B cell (primary cell): ENCODE data around the gene OR6M1. TPM values are rescaled to one million over a fixed set of nuclear protein-coding genes. Genes with fewer than 3 reads are reported as not detected.

Experiments
- ATAC-seq: fragments of 200-7000 bp; cut with Tn5 transposase; one replicate; pipeline ENCODE4 v1.10.0; 2021; ENCODE audit warnings: low read depth, mild to moderate bottlenecking, moderate number of reproducible peaks, moderate library complexity
- CTCF ChIA-PET: fragments of 350-600 bp; sonication (Branson Sonifier 250); formaldehyde crosslinking; loops from one replicate; lab custom pipeline; 2021; ENCODE audit warnings: antibody characterized with exemption, inconsistent platforms; lab: Charles Lee
- POLR2A ChIA-PET: fragments of 350-600 bp; sonication (Branson Sonifier 250); formaldehyde crosslinking; loops from one replicate; lab custom pipeline; 2021; ENCODE audit warnings: antibody characterized with exemption; lab: Charles Lee
- DNase-seq: peaks from one replicate; pipeline ENCODE4 v3.0.0; 2013
- H2AFZ ChIP-seq: 2 replicates; pipeline ENCODE4 v1.6.1; 2012; ENCODE audit warnings: mild to moderate bottlenecking, low read depth, low read length; ENCODE audit not compliant: insufficient read depth, poor library complexity, severe bottlenecking
- H3K27ac ChIP-seq, 2 donors: 1 replicate in 1 of 2; 2 replicates in 1 of 2; pipeline ENCODE4 v1.5.1; 2012 to 2013; ENCODE audit warnings: low read length in 2 of 2, mild to moderate bottlenecking in 2 of 2, moderate library complexity in 1 of 2
- H3K27me3 ChIP-seq, 4 experiments: fragments of 200-600 bp in 1 of 4; sonication (generic) in 1 of 4; replicated peaks in 1 of 4; 1 replicate in 2 of 4; 2 replicates in 2 of 4; pipeline versions ENCODE4 v1.6.1 to v1.7.0; 2013 to 2016; ENCODE audit warnings: low read length in 3 of 4, mild to moderate bottlenecking in 2 of 4, mixed read lengths in 1 of 4, moderate library complexity in 1 of 4; ENCODE audit not compliant: insufficient read depth in 4 of 4, control insufficient read depth in 3 of 4; ENCODE audit errors: control extremely low read depth in 1 of 4
- H3K36me3 ChIP-seq, 2 experiments: replicated peaks in 1 of 2; 1 replicate in 1 of 2; 2 replicates in 1 of 2; pipeline versions ENCODE4 v1.6.1 to v1.7.1; 2013; ENCODE audit warnings: low read length in 1 of 2; ENCODE audit not compliant: insufficient read depth in 2 of 2, control insufficient read depth in 1 of 2; ENCODE audit errors: control extremely low read depth in 1 of 2, extremely low read depth in 1 of 2
- H3K4me1 ChIP-seq, 2 donors: fragments of 200-600 bp in 1 of 2; sonication (generic) in 1 of 2; 1 replicate in 1 of 2; 2 replicates in 1 of 2; pipeline versions ENCODE4 v1.5.1 to v1.6.1; 2013 to 2017; ENCODE audit warnings: low read length in 2 of 2; ENCODE audit not compliant: control insufficient read depth in 2 of 2, insufficient read depth in 2 of 2
- H3K4me2 ChIP-seq: replicated peaks from 2 replicates; pipeline ENCODE3; 2012; ENCODE audit warnings: mild to moderate bottlenecking, low read depth, low read length; ENCODE audit not compliant: poor library complexity, severe bottlenecking
- H3K4me3 ChIP-seq, 5 experiments: fragments of 200-600 bp in 1 of 5; sonication (generic) in 1 of 5; 1 replicate in 3 of 5; 2 replicates in 2 of 5; pipeline versions ENCODE4 v1.5.1 to v1.7.0; 2011 to 2016; ENCODE audit warnings: low read length in 4 of 5, mild to moderate bottlenecking in 4 of 5, low read depth in 2 of 5, control low read depth in 1 of 5, moderate library complexity in 1 of 5; ENCODE audit not compliant: insufficient read depth in 1 of 5; ENCODE audit errors: control extremely low read depth in 1 of 5, extremely low read depth in 1 of 5
- H3K79me2 ChIP-seq: fragments of 200-600 bp; sonication (generic); one replicate; pipeline ENCODE4 v1.6.0; 2016; ENCODE audit warnings: low read length; ENCODE audit not compliant: control insufficient read depth, insufficient read depth
- H3K9ac ChIP-seq: fragments of 200-600 bp; sonication (generic); 2 replicates; pipeline ENCODE4 v1.6.1; 2017; ENCODE audit warnings: mild to moderate bottlenecking, low read length, moderate library complexity
- H3K9me3 ChIP-seq, 3 donors: one replicate each; pipeline versions ENCODE4 v1.6.1 to v1.7.1; 2013; ENCODE audit warnings: low read length in 2 of 3; ENCODE audit not compliant: control insufficient read depth in 2 of 3, insufficient read depth in 1 of 3; ENCODE audit errors: control extremely low read depth in 1 of 3
- H4K20me1 ChIP-seq: 2 replicates; pipeline ENCODE4 v1.6.0; 2012; ENCODE audit warnings: mild to moderate bottlenecking, low read length; ENCODE audit not compliant: insufficient read depth, control insufficient read depth, poor library complexity, severe bottlenecking
- H3K27ac Mint-ChIP-seq: one replicate; pipeline ENCODE4 v1.8.0; 2021; ENCODE audit warnings: mixed read lengths
- H3K27me3 Mint-ChIP-seq: one replicate; pipeline ENCODE4 v1.8.0; 2021; ENCODE audit warnings: mixed read lengths
- H3K4me1 Mint-ChIP-seq: one replicate; pipeline ENCODE4 v1.8.0; 2021; ENCODE audit warnings: mixed read lengths
- H3K4me3 Mint-ChIP-seq: one replicate; pipeline ENCODE4 v1.8.0; 2021; ENCODE audit warnings: mixed read lengths
- H3K9me3 Mint-ChIP-seq: one replicate; pipeline ENCODE4 v1.8.0; 2022; ENCODE audit warnings: mixed read lengths; ENCODE audit not compliant: insufficient read depth
- EZH2 ChIP-seq: IDR thresholded peaks from 2 replicates; pipeline ENCODE4 v1.6.1; 2012; ENCODE audit warnings: borderline replicate concordance, low read depth, mild to moderate bottlenecking, moderate library complexity, low read length; ENCODE audit not compliant: insufficient read depth, poor library complexity, severe bottlenecking
- WGBS: methylation state at CpG from one replicate; pipeline ENCODE4 v1.1.5; 2013; ENCODE audit warnings: missing lambda C conversion rate; ENCODE audit not compliant: insufficient coverage; 5-methylcytosine and 5-hydroxymethylcytosine counted together
- intact Hi-C: fragments of 100-400 bp; cut with micrococcal nuclease; formaldehyde crosslinking; loops from one replicate; pipeline ENCODE4 v1.10.0; 2022
- polyA plus RNA-seq: library from polyadenylated mRNA; depleted of rRNA; stranded (reverse); fragments of >200 nt; gene quantifications from 2 replicates; pipeline ENCODE4 v1.2.3, GENCODE V29; 2012
- total RNA-seq, 2 donors: library from RNA; stranded (reverse); fragments of 120-200 nt in 1 of 2; gene quantifications; 1 replicate in 1 of 2; 2 replicates in 1 of 2; pipeline versions ENCODE4 v1.2.3 to v1.2.4, GENCODE V29; 2013 to 2022
- TF ChIP-seq, protein P1 (sequence below): fragments of 200-600 bp; IDR thresholded peaks from one replicate; pipeline ENCODE4 v1.8.0; 2022; ENCODE audit warnings: antibody characterized with exemption, mild to moderate bottlenecking

OR6M1 gene
- total and polyA plus RNA-seq, 2 donors (not counting 1 experiment from before 2014, with no cell fraction given), result not detected

DNA sequence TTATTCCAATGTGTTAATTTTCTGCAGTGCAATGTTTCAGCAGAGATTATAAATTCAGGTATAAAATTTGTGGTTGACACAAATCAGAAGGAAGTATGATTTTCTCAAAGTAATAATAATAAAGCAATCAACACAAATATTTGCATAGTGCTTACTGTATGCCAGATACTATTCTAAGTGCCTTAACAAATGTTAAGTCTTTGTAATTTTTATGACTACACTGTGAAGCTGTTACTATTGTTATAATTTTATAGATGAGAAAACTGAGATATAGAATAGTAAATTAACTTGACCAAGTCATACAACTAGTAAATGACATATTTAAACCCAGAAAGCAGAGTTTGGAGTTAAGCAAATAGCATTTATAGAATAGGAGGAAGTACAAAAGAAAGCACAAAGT is 35.4 kb downstream of the OR6M1 start:
- Mint-ChIP-seq H3K9me3 (peaks cover 2% of the 10 kb centered on the region), H3K4me3 (no peak overlapping the region), H3K27ac (no peak overlapping the region), H3K27me3 (peaks cover 10% of the 10 kb centered on the region), H3K4me1 (no peaks in the 10 kb centered on the region)
- no peak overlapping the region for H3K9ac ChIP-seq
- H3K27me3 ChIP-seq, result no peaks in the 10 kb centered on the region
- H3K4me1 ChIP-seq, result no peaks in the 10 kb centered on the region
- no peak overlapping the region for H3K4me2 ChIP-seq
- H3K9me3 ChIP-seq, result no peaks in the 10 kb centered on the region
- H3K4me3 ChIP-seq, result no peak overlapping the region
- CTCF ChIA-PET, result no interaction called here
- intact Hi-C loops, result no loop called here
- TF ChIP-seq, protein P1, sequence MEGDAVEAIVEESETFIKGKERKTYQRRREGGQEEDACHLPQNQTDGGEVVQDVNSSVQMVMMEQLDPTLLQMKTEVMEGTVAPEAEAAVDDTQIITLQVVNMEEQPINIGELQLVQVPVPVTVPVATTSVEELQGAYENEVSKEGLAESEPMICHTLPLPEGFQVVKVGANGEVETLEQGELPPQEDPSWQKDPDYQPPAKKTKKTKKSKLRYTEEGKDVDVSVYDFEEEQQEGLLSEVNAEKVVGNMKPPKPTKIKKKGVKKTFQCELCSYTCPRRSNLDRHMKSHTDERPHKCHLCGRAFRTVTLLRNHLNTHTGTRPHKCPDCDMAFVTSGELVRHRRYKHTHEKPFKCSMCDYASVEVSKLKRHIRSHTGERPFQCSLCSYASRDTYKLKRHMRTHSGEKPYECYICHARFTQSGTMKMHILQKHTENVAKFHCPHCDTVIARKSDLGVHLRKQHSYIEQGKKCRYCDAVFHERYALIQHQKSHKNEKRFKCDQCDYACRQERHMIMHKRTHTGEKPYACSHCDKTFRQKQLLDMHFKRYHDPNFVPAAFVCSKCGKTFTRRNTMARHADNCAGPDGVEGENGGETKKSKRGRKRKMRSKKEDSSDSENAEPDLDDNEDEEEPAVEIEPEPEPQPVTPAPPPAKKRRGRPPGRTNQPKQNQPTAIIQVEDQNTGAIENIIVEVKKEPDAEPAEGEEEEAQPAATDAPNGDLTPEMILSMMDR, result no peak
- TF ChIP-seq EZH2, result no peak
- H3K79me2 ChIP-seq, result no peaks in the 10 kb centered on the region
- H4K20me1 ChIP-seq, result no peaks in the 10 kb centered on the region
- POLR2A ChIA-PET, result no interaction called here
- H3K36me3 ChIP-seq, result no peaks in the 10 kb centered on the region
- H3K27ac ChIP-seq, result no peak overlapping the region
- no peak for ATAC-seq
- DNase-seq, result no peak
- H2AFZ ChIP-seq, result no peak overlapping the region

DNA sequence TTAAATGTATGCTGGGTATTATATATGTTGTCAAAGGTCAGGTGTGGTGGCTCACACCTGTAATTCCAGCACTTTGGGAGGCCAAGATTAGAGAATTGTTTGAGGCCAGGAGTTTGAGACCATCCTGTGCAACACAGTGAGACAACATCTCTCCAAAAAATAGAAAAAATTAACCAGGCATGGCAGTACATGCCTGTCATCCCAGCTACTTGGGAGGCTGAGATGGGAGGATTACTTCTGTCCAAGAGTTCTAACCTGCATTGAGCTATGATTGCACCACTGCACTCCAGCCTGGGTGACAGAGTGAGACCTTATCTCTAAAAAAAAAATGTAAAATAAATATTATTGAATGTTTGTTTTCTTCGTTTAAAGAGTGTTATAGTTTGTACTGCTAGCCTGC is 40.5 kb downstream of the OR6M1 start:
- no peak for ATAC-seq
- Histone ChIP-seq H3K27me3 (no peaks in the 10 kb centered on the region), H3K27ac (no peak overlapping the region), H2AFZ (no peak overlapping the region), H3K4me3 (no peak overlapping the region), H3K4me2 (no peak overlapping the region), H3K4me1 (no peaks in the 10 kb centered on the region), H3K9me3 (peaks cover 4 to 16% (median 9%) of the 10 kb centered on the region in 3 donors), H3K9ac (no peak overlapping the region), H3K36me3 (no peaks in the 10 kb centered on the region), H4K20me1 (no peaks in the 10 kb centered on the region), H3K79me2 (no peaks in the 10 kb centered on the region)
- H3K4me3 Mint-ChIP-seq, result no peak overlapping the region
- DNase-seq, result no peak
- TF ChIP-seq, protein P1, result no peak
- no peak for TF ChIP-seq EZH2
- H3K9me3 Mint-ChIP-seq, result peaks cover 9% of the 10 kb centered on the region
- WGBS, result no CpG with 5 or more reads among the region's 1 CpG
- H3K27me3 Mint-ChIP-seq, result peaks cover 10% of the 10 kb centered on the region
- intact Hi-C loops, result no loop called here
- H3K4me1 Mint-ChIP-seq, result no peaks in the 10 kb centered on the region
- H3K27ac Mint-ChIP-seq, result no peak overlapping the region
- POLR2A ChIA-PET, result interaction anchor here (0.6 kb wide), 1 partner anchor 18 kb away, joined by 3 read pairs; no protein-coding TSS in a partner anchor
- CTCF ChIA-PET, result no interaction called here
